Stimulated activated naive CD4-positive, alpha-beta T cell treated with Interleukin-2 at 50 U/mL for 16 hours (primary cell): Measurements from ENCODE around the gene ST6GALNAC1.

Source experiments
- DNase-seq: peaks from one replicate; lab custom pipeline; 2025; lab: John Stamatoyannopoulos, UW

ST6GALNAC1 gene

DNA sequence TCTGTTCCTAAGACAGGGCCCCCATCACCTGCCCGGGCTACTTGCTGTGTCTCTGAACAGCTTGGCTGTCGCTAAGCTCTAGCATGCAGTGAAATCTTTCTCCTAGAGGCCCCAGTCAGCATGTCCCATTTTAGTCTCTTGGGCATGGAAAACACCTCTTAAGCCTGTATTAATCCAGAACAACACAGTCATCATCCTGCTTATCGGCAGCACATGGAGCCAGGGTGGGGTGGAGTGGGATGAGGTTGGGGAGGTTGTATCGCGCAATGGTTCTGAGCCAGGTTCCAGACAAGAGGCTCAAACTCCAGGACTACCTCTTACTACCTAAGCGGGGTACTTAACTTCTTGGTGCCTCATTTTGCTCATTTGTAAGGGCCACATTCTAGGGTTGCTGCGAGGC lies 65.7 kb downstream of the ST6GALNAC1 start:
- no peak for DNase-seq

DNA sequence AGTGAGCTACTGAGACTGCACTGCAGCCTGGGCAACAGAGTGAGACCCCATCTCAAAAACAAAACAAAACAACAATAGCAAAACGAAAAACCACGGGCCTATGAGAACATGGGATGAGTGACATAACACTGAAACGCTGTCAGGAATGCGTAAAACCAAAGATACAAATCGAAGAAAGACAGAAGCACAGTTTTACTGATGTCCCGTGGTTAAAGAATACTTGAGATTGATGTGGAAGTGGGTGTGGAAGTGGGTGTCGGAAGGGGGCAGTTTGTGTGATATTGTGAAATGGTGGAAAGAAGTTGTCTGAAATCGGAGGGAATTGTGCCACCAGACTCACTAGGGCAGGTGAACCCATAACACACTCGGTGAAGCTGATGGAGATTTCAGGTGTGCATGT lies 67.4 kb downstream of the ST6GALNAC1 start:
- no peak for DNase-seq

GRCh38 chr17:76575570-76575969 lies 68.0 kb downstream of the ST6GALNAC1 start:
- no peak for DNase-seq
